WTC11 (cell line): ENCODE measurements around the gene SHC2. TPM values are rescaled to one million over a fixed set of nuclear protein-coding genes. Genes with fewer than 3 reads are reported as not detected.
A peak's percentile ranks its signal among the peaks of the same experiment; 100 is the strongest.

Experiments
- ATAC-seq: fragments of 200-7000 bp; cut with Tn5 transposase; 2 replicates; pipeline ENCODE4 v1.10.0; 2021; ENCODE audit warnings: mild to moderate bottlenecking, moderate library complexity
- CTCF ChIA-PET: fragments of 300-600 bp; sonication (Branson Sonifier 250); formaldehyde crosslinking; loops from one replicate; lab custom pipeline; 2021; ENCODE audit warnings: antibody characterized with exemption; lab: Charles Lee
- POLR2A ChIA-PET: fragments of 350-600 bp; sonication (Branson Sonifier 250); formaldehyde crosslinking; loops from one replicate; lab custom pipeline; 2021; ENCODE audit warnings: antibody characterized with exemption; lab: Charles Lee
- DNase-seq: peaks from one replicate; pipeline ENCODE4 v3.0.0; 2021; ENCODE audit warnings: low spot score
- H3K27ac Mint-ChIP-seq: 2 replicates; pipeline ENCODE4 v1.8.0; 2021; ENCODE audit warnings: mixed read lengths
- H3K27me3 Mint-ChIP-seq: 2 replicates; pipeline ENCODE4 v1.8.0; 2021; ENCODE audit warnings: low read depth, mild to moderate bottlenecking, moderate library complexity, mixed read lengths
- H3K36me3 Mint-ChIP-seq: 2 replicates; pipeline ENCODE4 v1.8.0; 2021; ENCODE audit warnings: mixed read lengths
- H3K4me1 Mint-ChIP-seq: 2 replicates; pipeline ENCODE4 v1.8.0; 2022; ENCODE audit warnings: mixed read lengths
- H3K4me3 Mint-ChIP-seq: 2 replicates; pipeline ENCODE4 v1.8.0; 2021; ENCODE audit warnings: mild to moderate bottlenecking, moderate library complexity, mixed read lengths
- H3K9me3 Mint-ChIP-seq: 2 replicates; pipeline ENCODE4 v1.8.0; 2021; ENCODE audit warnings: mixed read lengths
- ATF6 ChIP-seq: sonication (generic); formaldehyde crosslinking; IDR thresholded peaks from 2 replicates; pipeline ENCODE4 v1.8.1; 2023; ENCODE audit warnings: mild to moderate bottlenecking, missing genetic modification reagents
- CTCF ChIP-seq: fragments of 200-600 bp; IDR thresholded peaks from 2 replicates; pipeline ENCODE4 v1.8.0; 2022; ENCODE audit warnings: antibody characterized with exemption
- ESRRA ChIP-seq: sonication (generic); formaldehyde crosslinking; IDR thresholded peaks from 2 replicates; pipeline ENCODE4 v1.8.1; 2022; ENCODE audit warnings: mild to moderate bottlenecking, missing genetic modification reagents, borderline replicate concordance
- FOXP1 ChIP-seq: sonication (generic); formaldehyde crosslinking; IDR thresholded peaks from 2 replicates; pipeline ENCODE4 v1.8.0; 2022; ENCODE audit warnings: missing genetic modification reagents, mild to moderate bottlenecking, moderate library complexity, borderline replicate concordance
- FOXP4 ChIP-seq: sonication (generic); formaldehyde crosslinking; IDR thresholded peaks from 2 replicates; pipeline ENCODE4 v1.8.0; 2022; ENCODE audit warnings: mild to moderate bottlenecking, missing genetic modification reagents
- JUN ChIP-seq: sonication (generic); formaldehyde crosslinking; IDR thresholded peaks from 2 replicates; pipeline ENCODE4 v1.8.0; 2023; ENCODE audit warnings: mild to moderate bottlenecking, missing genetic modification reagents
- MAX ChIP-seq: sonication (generic); formaldehyde crosslinking; IDR thresholded peaks from 2 replicates; pipeline ENCODE4 v1.8.0; 2022; ENCODE audit warnings: mild to moderate bottlenecking, missing genetic modification reagents
- OVOL2 ChIP-seq: fragments of 250-450 bp; sonication (Bioruptor Pico); IDR thresholded peaks from 2 replicates; pipeline ENCODE4 v1.9.0; 2021; ENCODE audit warnings: mild to moderate bottlenecking, borderline replicate concordance
- PRDM15 ChIP-seq: sonication (generic); formaldehyde crosslinking; IDR thresholded peaks from 2 replicates; pipeline ENCODE4 v1.8.0; 2022; ENCODE audit warnings: missing genetic modification reagents
- RORB ChIP-seq: fragments of 250-450 bp; sonication (Bioruptor Pico); IDR thresholded peaks from 2 replicates; pipeline ENCODE4 v1.9.0; 2021; ENCODE audit warnings: mild to moderate bottlenecking
- USF1 ChIP-seq: sonication (generic); formaldehyde crosslinking; IDR thresholded peaks from 2 replicates; pipeline ENCODE4 v1.8.0; 2022; ENCODE audit warnings: mild to moderate bottlenecking, missing genetic modification reagents
- USF2 ChIP-seq: sonication (generic); formaldehyde crosslinking; IDR thresholded peaks from 2 replicates; pipeline ENCODE4 v1.8.1; 2023; ENCODE audit warnings: mild to moderate bottlenecking, missing genetic modification reagents, moderate library complexity
- ZNF263 ChIP-seq: sonication (generic); formaldehyde crosslinking; IDR thresholded peaks from 2 replicates; pipeline ENCODE4 v1.8.1; 2022; ENCODE audit warnings: low read depth, mild to moderate bottlenecking, moderate library complexity, missing genetic modification reagents
- ZNF396 ChIP-seq: fragments of 250-450 bp; sonication (Bioruptor Pico); IDR thresholded peaks from 2 replicates; pipeline ENCODE4 v1.8.0; 2021; ENCODE audit warnings: mild to moderate bottlenecking, moderate library complexity, borderline replicate concordance
- total RNA-seq: library from RNA; stranded (reverse); gene quantifications from 3 replicates; pipeline ENCODE4 v1.2.3, GENCODE V29; 2021

Gene SHC2
- total RNA-seq, 1 experiment from 2014 or later: 8.4 TPM

GRCh38 chr19:461721-462551 is 1.1 kb upstream of the SHC2 start (continued):
- no peak for TF ChIP-seq PRDM15 (CRISPR knock-in tag)
- TF ChIP-seq MAX: no peak; the same call in 1 of the 2 replicates
- TF ChIP-seq FOXP4 (CRISPR knock-in tag): peak; percentile 66; the same call in 1 of the 2 replicates
- TF ChIP-seq RORB (CRISPR knock-in tag): no peak

GRCh38 chr19:459724-460511 is 915 bp downstream of the SHC2 start:
- H3K27ac Mint-ChIP-seq: no peak overlapping the region
- peaks cover 35% of the 10 kb centered on the region for H3K27me3 Mint-ChIP-seq
- H3K4me3 Mint-ChIP-seq: peak overlapping the region; percentile 73
- peak; percentile 60 for DNase-seq
- H3K9me3 Mint-ChIP-seq: no peaks in the 10 kb centered on the region
- peaks cover 6% of the 10 kb centered on the region; the same call in 1 of the 2 replicates for H3K4me1 Mint-ChIP-seq
- ChIA-PET POLR2A (no interaction called here), CTCF (interaction anchor here (2.8 kb wide), 1 partner anchor 20 kb away, joined by 14 read pairs; no protein-coding TSS in a partner anchor)
- peak; percentile 17 for ATAC-seq
- no peaks in the 10 kb centered on the region for H3K36me3 Mint-ChIP-seq
- TF ChIP-seq USF2 (CRISPR knock-in tag) (peak; percentile 91), ZNF263 (CRISPR knock-in tag) (peak; percentile 28; the same call in 1 of the 2 replicates), OVOL2 (CRISPR knock-in tag) (no peak), USF1 (CRISPR knock-in tag) (peak; percentile 81)

- peaks cover 31% of the 10 kb centered on the region for H3K27me3 Mint-ChIP-seq
- H3K36me3 Mint-ChIP-seq: no peaks in the 10 kb centered on the region
- DNase-seq: no peak
- H3K9me3 Mint-ChIP-seq: no peaks in the 10 kb centered on the region
- ATAC-seq: no peak
- H3K27ac Mint-ChIP-seq: no peak overlapping the region
- POLR2A ChIA-PET: no interaction called here
- CTCF ChIA-PET: no interaction called here
- H3K4me3 Mint-ChIP-seq: no peak overlapping the region
- H3K4me1 Mint-ChIP-seq: peaks cover 6% of the 10 kb centered on the region; the same call in 1 of the 2 replicates
- no peak for TF ChIP-seq ATF6 (CRISPR knock-in tag)
- no peak for TF ChIP-seq ESRRA (CRISPR knock-in tag)
- TF ChIP-seq FOXP1 (CRISPR knock-in tag): no peak
- TF ChIP-seq JUN (CRISPR knock-in tag): no peak
- TF ChIP-seq ZNF396: no peak
- TF ChIP-seq USF1 (CRISPR knock-in tag): no peak
- TF ChIP-seq CTCF: no peak
Observed at GRCh38 chr19:458091-459042, 2.5 kb downstream of the SHC2 start.
